Left renal cortex interstitium (tissue), 4 donors: Measurements from ENCODE around the gene SLC18B1. TPM values are rescaled to one million over a fixed set of nuclear protein-coding genes. Genes with fewer than 3 reads are reported as not detected.
"Not testable (repeated sequence)": the region's sequence is repeated elsewhere in the genome, so short reads cannot be mapped to it uniquely, and the experiment has no call there.

ENCODE experiments used
- DNase-seq, 4 donors: peaks; one replicate each; pipeline ENCODE4 v3.0.0-alpha.2; 2013; ENCODE audit warnings: low read depth in 4 of 4, low spot score in 2 of 4, missing footprints in 1 of 4
- polyA plus RNA-seq, 4 donors: library from polyadenylated mRNA; unstranded; fragments of 120-200 nt; gene quantifications; one replicate each; pipeline ENCODE4 v1.2.1, GENCODE V29; 2013; ENCODE audit not compliant: insufficient read length in 4 of 4

SLC18B1 gene
- polyA plus RNA-seq, 4 donors = 27.8 to 35.7 (median 34.4) TPM

- no peak for DNase-seq
Observed at GRCh38 chr6:132804251-132804650, 5.8 kb upstream of the SLC18B1 start.

GRCh38 chr6:132800656-132801055, 2.2 kb upstream of the SLC18B1 start:
- no peak for DNase-seq

- peak in 3 of 4 donors; percentile 65 to 74 (median 72) for DNase-seq
Observed at GRCh38 chr6:132798869-132799538, 567 bp upstream of the SLC18B1 start.

- DNase-seq = no peak
Observed at GRCh38 chr6:132795461-132795860, 3.0 kb downstream of the SLC18B1 start.

- no peak for DNase-seq
Observed at GRCh38 chr6:132792510-132792909, 5.9 kb downstream of the SLC18B1 start.

- no peak for DNase-seq
Observed at GRCh38 chr6:132790450-132790849, 8.0 kb downstream of the SLC18B1 start.

GRCh38 chr6:132789396-132789776, 9.1 kb downstream of the SLC18B1 start:
- DNase-seq = no peak

- DNase-seq = no peak
Observed at GRCh38 chr6:132788658-132789395, 9.6 kb downstream of the SLC18B1 start.

GRCh38 chr6:132785936-132786335, 12.5 kb downstream of the SLC18B1 start:
- no peak for DNase-seq

- DNase-seq = no peak
Observed at GRCh38 chr6:132780770-132781371, 17.6 kb downstream of the SLC18B1 start.

- not testable (repeated sequence) for DNase-seq
Observed at GRCh38 chr6:132777881-132778280, 20.6 kb downstream of the SLC18B1 start.

GRCh38 chr6:132768051-132768517, 30.4 kb downstream of the SLC18B1 start:
- no peak for DNase-seq

GRCh38 chr6:132765560-132765959, 32.9 kb downstream of the SLC18B1 start:
- DNase-seq = no peak

GRCh38 chr6:132764370-132764769, 34.1 kb downstream of the SLC18B1 start:
- no peak for DNase-seq

- DNase-seq = no peak
Observed at GRCh38 chr6:132763269-132763668, 35.2 kb downstream of the SLC18B1 start.

- no peak for DNase-seq
Observed at GRCh38 chr6:132760256-132760655, 38.2 kb downstream of the SLC18B1 start.

GRCh38 chr6:132758689-132759088, 39.7 kb downstream of the SLC18B1 start:
- DNase-seq = no peak

GRCh38 chr6:132752255-132752654, 46.2 kb downstream of the SLC18B1 start:
- no peak for DNase-seq

- DNase-seq = no peak
Observed at GRCh38 chr6:132751828-132752227, 46.6 kb downstream of the SLC18B1 start.

GRCh38 chr6:132751306-132751705, 47.1 kb downstream of the SLC18B1 start:
- DNase-seq = no peak

- no peak for DNase-seq
Observed at GRCh38 chr6:132750455-132751248, 47.8 kb downstream of the SLC18B1 start.
